Hematopoietic multipotent progenitor cell treated with erythropoietin and hydrocortisone succinate and interleukin-3 and kit ligand, for 4 days (in vitro differentiated cells): ENCODE measurements around the gene SUGCT.

Experiments
- DNase-seq: peaks from one replicate; pipeline ENCODE4 v3.0.0-alpha.2; 2015

SUGCT gene

DNA sequence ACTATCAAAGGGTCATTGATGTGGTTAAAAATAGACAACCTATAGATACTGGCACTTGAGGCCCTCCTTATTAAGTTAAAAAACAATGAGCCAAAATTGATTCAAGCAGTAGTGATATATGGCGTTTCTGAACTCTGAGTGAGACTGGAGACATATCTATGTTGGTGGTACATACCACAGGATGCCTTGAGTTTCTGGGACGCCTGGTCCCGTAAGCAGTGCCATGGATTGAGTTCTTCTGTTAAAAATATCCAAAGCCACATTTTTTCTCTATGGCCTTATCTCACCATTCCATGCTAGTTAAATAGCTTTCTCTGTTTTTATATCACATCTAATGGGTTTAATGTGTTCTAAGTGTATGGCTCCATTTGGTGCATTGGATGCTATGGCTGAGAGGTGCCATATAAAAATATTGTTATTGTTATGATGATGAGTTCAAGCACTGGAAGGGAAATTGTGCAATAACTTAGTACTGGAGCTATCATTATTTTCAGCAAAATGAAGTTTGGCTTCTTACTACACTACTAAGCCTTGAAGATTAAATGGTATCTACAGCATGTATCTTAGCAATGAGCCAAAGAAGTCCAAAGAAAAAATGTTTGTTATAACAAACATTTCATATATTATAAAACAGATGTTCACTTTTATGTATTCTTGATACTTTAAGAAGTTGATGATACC is 713.9 kb downstream of the SUGCT start:
- DNase-seq: no peak

DNA sequence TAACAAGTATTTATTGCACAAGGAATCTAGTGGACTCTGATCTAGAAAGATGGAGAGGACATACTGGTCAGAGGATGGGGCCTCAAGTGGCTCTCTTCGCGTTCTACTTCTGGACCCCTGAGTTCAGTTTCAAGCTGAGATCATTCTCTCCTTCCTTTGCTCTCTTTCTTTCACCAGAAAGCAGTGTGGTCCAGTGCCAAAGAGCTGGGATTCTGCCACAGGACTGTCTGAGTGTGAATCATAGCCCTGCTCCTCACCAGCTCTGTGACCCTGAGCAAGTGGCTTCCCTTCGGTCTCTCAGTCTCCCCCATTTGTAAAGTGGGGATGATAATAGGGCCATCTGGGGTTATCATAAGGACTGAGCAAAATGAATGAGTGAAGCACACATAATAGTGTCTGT is 715.2 kb downstream of the SUGCT start:
- no peak for DNase-seq

DNA sequence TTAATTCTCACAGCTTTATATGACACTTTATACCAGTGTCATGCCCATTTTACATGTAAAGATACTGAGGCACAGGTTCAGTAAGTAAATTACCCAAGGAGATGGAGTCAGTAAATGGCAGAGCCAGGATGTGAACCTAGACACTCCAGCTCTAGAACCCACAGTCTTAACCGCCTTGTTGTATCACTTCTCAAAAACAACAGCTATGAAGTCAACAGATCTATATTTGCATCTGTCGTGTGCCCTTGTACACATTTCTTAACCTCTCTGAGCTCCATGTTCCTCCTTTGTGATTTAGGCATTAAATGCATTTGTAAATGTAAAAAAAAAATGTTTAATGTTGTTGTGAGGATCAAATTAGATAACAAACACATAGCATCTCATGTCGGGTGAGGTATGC is 716.2 kb downstream of the SUGCT start:
- DNase-seq: no peak

DNA sequence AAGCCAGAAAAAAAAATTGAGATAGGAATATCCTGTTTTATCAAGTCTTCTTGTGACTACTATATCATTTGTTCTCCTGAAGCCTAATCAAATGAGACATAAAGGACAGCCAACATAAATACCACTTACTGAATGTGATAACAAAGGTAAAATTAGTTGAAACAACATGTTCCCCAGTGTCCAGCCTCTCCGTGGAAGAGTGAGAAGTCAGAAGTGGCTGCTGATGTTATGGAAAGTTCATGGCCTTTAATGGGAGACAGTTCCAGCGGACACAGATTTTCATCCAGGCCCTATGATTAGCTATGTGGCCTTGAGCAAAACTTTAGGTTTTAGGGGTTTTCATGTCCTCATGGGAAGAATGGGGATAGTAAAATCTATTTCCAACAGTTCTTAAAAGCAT is 724.3 kb downstream of the SUGCT start:
- DNase-seq: no peak

DNA sequence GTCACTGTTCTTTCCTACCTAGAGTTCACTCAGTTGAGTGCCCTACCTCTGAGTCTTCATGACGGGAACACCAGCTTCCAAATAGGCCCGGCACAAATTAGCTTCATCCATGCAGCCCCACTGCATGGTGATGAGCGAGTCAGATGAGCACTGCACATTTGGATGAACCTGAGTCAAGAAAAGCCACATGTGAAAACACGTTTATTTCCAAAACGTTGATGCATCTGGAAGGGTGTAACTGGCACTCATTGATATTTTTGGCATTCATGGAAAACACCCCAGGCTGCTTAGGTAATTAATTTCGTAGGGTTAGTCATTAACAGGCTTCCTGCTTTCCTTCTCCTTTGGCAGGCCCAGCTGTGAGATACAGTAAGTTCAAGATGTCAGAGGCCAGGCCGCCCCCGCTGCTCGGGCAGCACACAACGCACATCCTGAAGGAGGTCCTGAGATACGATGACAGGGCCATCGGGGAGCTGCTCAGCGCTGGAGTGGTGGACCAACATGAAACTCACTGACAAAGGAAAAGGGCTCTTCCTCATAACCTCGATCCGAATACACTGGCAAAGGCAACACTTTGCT is 725.2 kb downstream of the SUGCT start:
- DNase-seq: no peak

DNA sequence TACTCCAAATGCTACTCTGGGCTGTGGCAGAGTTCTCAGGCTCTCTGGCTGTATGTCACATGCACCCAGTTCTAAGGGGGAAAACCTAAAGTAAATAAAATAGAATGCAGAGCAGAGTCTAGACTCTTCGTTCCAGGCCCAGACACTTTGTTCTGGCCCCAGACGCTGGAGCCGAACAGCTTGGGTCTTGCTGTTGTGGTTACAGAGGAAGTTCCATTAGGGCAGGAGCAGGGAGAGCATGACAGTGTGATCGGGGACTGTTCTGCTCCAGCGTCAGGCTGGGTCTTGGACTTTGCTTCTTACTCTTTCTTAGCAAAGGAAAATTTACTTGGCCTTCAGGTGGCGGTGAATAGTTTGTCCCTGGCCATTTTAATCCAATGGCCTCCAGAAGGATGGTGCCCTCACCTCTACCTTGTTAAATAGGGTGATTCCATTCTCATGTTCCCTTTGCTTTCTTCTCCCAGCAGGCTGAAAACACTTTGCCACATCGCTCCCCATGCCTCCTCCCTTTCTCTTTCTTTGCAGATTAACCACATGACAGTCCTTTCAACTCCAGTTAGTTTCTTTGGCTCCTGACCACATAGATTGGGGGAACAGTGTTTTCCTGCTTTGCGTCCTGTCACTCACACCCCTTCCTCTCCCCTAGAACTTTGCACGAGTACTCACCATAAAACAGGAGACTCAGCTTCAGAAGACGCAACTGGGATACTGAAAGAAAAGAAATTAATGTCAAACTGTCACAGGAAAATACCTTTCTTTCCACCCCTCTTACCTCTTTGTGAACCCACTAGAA is 730.8 kb downstream of the SUGCT start:
- no peak for DNase-seq

DNA sequence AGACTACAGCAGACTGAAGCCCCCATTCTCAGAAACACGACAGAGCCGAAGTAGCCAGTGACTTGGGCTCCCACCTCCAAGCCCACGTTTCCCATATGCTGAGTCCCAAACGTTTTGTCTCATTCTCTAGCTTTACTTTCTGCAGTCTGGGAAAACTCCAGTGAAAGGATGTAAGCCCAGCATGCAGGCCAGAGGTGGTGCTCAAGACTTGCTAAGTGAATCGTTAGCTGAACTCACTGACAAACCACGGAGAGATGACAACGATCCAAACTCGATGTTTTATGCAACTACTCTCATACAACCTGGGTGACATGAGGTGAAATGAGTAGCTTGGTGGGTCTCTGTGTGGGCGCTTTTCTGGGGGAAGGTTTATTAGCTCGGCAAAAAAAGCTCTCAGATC is 731.8 kb downstream of the SUGCT start:
- DNase-seq: no peak

DNA sequence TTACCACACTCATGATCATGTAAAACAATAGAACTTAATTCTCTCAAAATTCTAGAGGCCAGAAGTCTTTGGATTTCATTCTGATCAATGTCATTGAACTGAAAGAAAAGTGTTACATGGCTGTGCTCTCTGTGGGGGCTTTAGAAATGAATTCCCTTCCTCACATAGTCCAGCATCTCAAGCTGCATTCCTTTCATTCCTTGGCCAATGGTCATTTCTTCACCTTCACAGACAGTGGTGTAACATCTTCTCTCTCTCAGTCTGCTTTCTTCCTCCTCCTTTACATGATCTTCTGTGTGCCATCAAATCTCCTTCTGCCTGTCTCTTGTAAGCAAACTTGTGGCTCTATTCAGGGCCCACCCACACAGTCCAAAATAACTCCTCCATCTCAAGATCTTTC is 735.3 kb downstream of the SUGCT start:
- no peak for DNase-seq

DNA sequence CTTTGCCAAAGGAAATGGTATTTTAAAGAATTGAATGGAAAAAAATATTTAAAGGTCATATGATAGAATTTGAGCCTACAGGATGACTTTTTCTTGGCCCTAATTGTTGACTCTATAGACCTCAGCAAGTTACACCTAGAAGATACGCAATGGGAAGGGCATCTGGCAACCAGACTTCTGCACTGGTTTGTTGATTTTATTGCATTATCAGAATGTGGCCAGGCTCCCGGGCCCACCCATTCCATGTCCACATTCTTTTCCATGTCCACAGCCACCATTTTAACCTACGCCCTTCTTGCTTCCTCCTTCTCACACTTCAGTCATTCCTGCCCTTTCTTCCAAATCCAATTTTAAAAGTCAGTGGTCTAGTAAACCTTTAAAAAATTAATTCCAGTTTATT is 738.4 kb downstream of the SUGCT start:
- no peak for DNase-seq

DNA sequence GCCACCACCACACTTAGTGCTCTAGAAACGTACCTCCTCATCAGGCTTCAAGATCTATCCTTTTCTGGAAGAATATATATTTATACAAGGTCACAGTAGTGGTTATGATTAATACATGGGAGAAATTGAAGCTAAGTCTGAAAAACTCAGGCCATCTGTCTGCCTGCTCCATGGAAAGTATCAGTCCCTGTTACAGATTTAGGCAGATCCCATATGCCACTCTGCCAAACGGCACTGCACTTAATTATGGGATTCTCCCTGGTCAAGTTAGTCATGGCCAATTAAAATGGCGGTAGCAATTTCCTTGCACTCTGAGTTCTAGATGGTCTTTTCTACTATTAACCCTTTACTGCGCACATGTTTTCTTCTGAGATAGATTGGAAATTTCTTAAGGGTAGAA is 740.0 kb downstream of the SUGCT start:
- no peak for DNase-seq

DNA sequence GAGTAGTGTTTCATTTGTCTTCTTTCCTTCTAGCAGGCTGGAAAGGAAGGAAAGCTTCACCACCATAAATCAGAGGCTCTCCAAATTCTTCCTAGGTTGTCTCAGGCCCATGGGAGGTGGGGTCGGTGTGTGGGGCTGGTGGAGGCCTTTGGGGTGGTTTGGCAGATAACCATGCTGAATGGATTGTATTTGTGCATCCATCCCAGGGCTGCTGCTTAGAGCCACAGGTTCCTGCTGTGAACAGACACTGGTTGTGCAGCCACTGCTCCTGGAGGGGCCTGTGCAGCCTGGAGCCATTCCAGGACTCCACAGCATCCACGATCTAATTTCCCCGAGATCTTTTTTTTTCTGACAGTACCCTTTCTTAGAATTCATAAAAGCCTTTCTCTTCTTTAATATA is 741.8 kb downstream of the SUGCT start:
- DNase-seq: no peak

DNA sequence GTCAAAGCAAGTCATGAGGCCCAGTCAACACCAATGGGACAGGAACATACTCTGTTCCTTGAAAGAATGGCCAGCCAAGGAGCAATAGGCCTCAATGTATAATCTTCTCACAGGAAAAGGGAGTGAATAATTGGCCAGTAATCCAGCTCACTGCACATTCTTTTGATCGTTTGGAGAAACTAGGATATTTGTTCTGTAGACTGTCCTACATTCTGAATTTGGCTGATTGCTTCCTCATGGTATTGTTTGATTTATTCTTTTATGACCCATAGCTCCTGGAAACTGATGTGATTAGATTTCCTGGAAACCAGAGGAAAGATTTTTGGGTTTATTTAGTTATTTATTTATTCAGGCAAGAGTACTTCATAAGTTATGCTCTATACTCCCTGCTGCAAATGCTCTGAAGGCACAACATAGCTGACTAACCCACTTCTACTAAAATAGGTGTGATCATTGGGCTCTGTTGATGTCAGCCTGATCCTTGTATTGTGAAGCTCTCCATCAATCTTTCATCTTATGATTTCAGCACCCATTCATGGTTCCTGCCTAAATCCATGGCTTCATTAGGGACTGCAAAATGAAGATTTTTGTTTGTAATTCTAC is 745.2 kb downstream of the SUGCT start:
- no peak for DNase-seq

DNA sequence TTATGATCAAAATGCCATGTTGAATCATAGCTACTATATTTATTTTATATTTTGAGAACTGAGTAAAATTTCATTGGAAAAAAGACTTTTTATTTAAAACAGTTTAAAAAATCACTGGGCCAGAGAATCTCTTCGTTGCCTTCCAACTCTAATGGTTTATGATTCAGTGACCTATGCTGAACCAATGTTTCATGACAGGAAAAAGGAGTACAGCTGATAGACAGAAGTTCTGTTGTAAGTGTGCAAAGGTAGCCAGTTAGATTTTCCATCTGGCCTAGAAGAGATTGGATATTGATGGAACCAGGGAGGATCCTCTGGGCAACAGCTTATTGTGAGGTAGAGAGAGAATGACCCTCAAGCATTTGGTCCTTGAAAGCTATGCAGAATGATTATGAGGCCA is 745.8 kb downstream of the SUGCT start:
- DNase-seq: no peak

DNA sequence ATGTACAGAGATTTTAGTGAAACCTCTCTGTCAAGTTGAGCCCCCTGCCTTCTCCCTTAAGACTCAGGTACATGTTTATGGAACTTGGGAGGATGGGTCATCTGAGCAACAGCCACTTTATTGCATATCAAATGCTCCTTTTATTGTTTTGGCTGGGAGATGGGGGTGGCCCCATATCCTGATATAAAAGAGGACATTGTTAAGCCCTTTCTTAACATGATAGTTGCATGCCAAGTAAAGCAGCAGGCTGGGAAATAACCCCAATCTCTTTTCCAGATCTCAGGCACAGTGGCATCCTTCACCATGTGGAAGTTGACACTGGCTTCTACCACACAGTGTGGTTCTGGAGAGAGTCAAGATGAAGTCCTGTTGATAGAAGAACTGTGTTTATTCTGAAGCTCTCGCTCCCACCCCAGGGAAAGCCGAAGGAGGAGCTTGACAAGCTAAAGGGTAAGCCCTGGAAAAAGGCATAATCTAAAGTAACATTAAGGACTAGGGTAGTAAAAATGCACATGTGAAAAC is 746.7 kb downstream of the SUGCT start:
- no peak for DNase-seq

DNA sequence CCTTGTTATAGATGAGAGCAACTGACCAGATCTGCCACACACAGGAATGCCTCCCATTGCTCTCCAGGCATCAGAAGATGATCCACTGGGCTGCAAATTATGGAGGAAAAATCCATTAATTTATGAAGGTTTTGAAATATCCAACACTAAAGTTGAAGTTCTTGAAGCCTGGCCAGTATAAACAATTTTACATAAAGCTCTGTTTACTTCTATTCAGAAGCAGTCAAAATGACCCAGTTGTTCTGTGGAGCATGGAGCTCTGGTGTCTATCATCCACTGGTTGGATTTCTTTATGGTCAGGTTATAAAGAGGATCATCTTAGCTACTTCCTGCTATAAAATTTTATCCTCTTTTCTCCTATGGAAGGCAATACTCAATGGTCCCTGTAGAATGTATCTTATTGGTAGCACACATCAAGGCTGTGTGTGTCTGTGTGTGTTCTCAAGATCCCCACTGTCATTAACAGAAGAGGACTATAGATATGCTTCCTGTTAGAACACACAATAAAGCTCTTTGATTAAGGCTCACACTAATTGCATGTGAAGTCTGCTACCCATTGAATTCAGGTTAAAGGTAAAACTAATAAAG is 747.4 kb downstream of the SUGCT start:
- DNase-seq: no peak

DNA sequence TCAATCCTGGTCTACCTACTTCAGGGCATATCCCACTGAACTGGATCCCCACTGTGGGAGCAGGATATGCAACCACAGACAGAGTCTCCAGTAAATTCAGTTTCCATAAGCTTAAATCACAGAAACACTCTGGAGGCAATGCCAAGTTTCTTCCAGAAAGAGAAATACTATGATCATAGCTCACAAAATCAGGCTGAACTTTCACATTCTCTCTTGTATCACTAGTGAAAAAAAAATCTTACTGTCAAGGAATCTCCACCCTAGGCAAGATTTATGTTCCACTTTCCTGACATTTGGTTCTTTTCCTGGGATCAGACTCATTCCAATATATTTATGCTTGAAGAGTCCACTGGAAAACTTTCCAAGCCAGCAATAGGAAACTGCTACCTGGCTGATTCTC is 749.0 kb downstream of the SUGCT start:
- no peak for DNase-seq

DNA sequence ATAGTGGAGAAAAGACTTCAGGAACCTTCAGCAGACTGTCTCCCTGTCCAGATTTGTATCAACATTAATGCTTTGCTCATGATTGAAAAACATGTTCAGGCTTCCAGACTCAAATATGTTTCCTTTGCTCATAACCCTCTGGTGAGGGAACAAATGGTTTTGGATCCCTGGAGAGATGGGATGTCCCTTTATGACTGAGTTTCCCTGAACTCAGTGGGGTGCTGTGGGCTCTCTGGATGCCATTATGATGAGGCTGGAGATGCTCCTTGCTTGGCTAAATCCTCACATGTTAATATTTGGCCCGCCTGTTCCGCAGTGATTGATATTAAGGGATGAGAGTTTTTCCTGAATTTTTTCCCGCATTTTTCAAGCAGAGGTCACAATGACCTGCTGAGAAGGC is 749.4 kb downstream of the SUGCT start:
- no peak for DNase-seq

DNA sequence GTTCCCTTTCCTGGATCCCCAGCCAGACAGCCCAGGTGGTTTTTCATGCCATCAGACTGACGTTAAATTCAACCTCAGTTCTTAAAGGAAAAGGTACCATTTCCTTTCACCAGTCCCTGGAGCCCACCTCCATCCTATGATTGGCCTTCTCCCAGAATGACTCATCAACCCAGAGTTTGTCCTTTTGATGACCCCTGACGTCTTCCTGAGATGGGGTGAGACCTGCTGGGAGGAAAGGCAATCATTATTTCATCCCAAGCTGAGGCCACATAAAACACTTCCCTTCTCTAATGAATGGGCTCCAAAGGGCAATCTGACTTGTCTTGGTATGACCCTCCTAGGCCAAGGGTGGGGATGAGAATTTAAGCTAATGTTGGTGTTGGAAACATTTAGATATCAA is 750.7 kb downstream of the SUGCT start:
- no peak for DNase-seq

DNA sequence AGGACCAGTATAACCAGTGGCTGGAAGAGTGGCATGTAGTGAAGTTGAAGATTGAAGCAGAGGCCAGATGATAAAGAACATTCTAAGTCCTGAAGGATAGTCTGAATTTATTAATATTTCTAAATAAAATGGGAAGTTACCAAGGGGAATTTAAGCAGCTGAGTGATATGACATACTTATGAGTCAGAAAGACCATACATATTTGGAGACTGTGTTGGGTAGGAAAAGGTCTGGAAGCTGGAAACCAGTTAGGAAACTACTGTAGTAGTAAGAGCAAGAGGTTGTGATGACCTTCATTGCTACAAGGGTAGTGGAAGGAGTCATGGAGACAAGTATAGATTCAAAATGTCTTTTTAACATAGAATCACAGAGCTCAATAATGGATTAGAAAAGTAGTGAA is 752.3 kb downstream of the SUGCT start:
- no peak for DNase-seq

DNA sequence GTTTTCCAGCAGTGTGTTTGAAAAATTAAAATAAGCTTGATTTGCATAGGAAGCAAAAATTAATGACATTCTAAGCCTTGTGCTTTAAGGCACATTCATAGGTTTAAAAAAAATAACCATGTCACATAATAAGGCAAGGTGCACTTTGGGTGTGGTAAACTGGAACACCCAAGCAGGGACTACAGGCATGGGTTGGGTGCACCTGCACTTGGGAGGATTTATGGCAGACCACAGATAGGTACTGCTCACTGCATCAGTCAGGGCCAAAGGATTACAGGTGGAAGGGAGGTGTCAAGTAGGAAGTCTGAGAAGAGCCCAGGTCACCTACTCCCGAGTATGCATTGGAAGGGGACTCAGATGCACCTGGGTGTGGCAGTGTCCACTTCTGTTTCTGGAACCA is 753.7 kb downstream of the SUGCT start:
- DNase-seq: no peak

DNA sequence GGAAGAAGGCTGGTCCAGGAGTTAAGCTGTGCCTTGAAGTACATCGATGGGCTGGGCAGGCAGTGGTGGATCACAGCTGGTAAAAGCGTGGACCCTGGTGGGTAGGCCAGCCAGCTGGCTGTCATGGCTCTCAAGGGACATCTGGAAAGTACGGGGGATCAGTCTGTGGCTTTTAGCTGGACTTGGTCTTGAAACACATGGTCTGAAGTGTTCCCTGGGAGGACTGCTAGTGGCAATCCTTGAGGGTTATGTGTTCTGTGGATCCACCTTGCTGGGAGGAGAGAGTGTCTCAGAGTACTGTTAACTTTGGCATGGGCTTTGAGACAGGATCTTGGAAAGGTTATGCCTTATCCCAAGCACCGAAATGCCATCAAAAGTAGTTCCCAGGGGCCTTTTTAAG is 754.3 kb downstream of the SUGCT start:
- no peak for DNase-seq

DNA sequence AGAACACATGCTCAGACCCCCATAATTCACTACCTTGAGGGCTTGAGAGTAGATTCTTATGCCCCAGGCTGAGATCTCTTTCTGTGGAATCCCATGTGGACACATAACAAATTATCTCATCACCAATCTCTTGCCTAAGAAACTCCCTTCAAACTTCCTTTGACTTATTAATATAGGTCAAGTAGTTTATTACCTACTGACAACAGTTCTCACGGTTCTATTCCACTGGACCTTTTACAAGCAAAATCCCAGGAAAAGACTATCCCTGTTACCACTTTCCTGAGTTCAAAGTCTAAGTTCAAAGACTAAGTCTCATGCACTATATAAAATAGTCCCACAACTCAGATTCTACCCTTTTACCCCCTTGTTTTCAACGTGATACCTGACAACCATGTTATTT is 754.7 kb downstream of the SUGCT start:
- DNase-seq: no peak

DNA sequence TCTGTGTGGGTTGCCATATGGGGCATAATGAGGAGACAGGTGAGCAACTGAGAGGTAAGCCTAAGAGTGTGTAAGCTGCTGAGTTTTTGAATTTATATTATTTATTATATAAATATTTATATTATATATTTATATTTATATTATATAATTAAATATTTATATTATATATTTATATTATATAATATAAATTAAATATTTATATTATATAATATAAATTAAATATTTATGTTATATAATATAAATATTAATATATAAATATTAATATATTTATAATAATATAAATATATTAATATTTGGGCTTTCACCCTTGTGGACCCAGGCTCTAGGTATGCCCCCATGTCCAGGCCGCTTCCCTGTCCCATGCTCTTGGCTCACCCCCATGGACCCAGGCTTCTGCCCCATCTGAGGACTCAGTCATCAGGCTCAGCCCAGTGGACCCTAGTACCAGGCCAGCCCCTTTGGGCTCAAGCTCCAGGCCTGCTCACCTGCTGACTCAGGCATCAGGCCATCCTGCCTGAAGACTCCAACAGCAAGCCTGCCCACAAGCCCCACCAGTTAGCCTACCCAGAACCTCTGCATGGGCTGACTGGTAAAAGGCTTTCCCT is 755.4 kb downstream of the SUGCT start:
- no peak for DNase-seq
